T-helper 1 cell treated with Interleukin-12 subunit alpha and Interleukin-12 subunit beta and Interleukin-4 antibody, amounts not matched to agents 30 μg/mL and 1 μg/mL, for 36 hours (primary cell): ENCODE measurements around the gene PON1.
A peak's percentile ranks its signal among the peaks of the same experiment; 100 is the strongest.

ENCODE experiments used
- H3K27ac Mint-ChIP-seq: one replicate; pipeline ENCODE4 v1.8.0; 2021; ENCODE audit warnings: mild to moderate bottlenecking, mixed read lengths
- H3K27me3 Mint-ChIP-seq: one replicate; pipeline ENCODE4 v1.8.0; 2021; ENCODE audit warnings: low read depth, mixed read lengths
- H3K36me3 Mint-ChIP-seq: one replicate; pipeline ENCODE4 v1.8.0; 2021; ENCODE audit warnings: low read depth, mixed read lengths
- H3K4me1 Mint-ChIP-seq: one replicate; pipeline ENCODE4 v1.8.0; 2021; ENCODE audit warnings: low read depth, mixed read lengths
- H3K4me3 Mint-ChIP-seq: one replicate; pipeline ENCODE4 v1.8.0; 2021; ENCODE audit warnings: mild to moderate bottlenecking, moderate library complexity, mixed read lengths
- H3K9me3 Mint-ChIP-seq: one replicate; pipeline ENCODE4 v1.8.0; 2021; ENCODE audit warnings: mixed read lengths

Gene PON1

DNA sequence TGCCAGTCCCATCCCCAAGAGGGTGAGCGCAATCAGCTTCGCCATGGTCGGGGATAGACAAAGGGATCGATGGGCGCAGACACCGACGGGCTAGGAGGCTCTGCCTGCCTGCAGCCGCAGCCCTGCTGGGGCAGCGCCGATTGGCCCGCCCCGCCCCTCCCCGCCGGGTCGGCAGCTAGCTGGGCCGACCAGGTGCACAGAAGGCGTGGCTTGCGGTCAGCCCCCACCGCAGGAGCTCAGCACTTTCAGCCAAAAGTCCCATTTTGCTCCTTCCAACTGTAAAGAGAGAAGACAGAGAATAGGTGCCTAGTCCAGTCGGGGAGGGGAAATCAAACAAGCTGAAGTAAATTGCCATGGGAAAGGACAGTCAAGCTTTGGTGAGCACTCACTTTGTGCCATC lies at the start of gene PON1:
TSS of gene PON1 (minus strand) at position 102 of the 400 bp plus-strand sequence. CDS start at position 45, 57 bp downstream.
- Mint-ChIP-seq H3K27ac (no peak within 1 kb of the TSS), H3K27me3 (peaks cover 13% of the 10 kb centered on the region), H3K4me1 (peaks cover 2% of the 10 kb centered on the region), H3K9me3 (peaks cover 4% of the 10 kb centered on the region), H3K4me3 (peak within 1 kb of the TSS; percentile 19), H3K36me3 (peaks cover 2% of the 10 kb centered on the region)

DNA sequence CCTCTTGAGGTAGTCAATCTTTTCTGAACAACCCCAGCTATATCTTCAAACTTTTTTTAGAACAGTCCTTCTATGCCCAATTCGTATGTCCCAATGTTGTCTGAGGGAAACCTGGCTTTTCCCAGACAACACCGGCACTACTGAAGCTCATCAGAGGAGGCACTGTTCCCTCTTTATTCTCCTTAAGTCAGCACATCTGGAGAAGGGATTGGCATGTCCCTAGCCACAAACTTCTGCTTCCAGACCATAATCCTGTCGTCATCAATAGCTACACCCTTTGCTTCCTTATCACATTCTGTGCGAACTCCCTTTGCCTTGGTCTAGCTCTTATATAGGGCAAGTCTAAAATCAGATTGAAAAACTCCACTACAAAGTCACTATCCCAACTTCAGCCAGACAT lies 49.0 kb upstream of the PON1 start:
- Mint-ChIP-seq H3K27me3 (peaks cover 8% of the 10 kb centered on the region), H3K9me3 (no peaks in the 10 kb centered on the region), H3K36me3 (no peaks in the 10 kb centered on the region), H3K4me1 (no peaks in the 10 kb centered on the region), H3K4me3 (no peak overlapping the region), H3K27ac (no peak overlapping the region)

GRCh38 chr7:95368235-95368634 lies 43.9 kb upstream of the PON1 start:
- no peaks in the 10 kb centered on the region for H3K9me3 Mint-ChIP-seq
- H3K4me3 Mint-ChIP-seq: no peak overlapping the region
- H3K36me3 Mint-ChIP-seq: no peaks in the 10 kb centered on the region
- H3K27me3 Mint-ChIP-seq: peaks cover 11% of the 10 kb centered on the region
- no peak overlapping the region for H3K27ac Mint-ChIP-seq
- no peaks in the 10 kb centered on the region for H3K4me1 Mint-ChIP-seq

DNA sequence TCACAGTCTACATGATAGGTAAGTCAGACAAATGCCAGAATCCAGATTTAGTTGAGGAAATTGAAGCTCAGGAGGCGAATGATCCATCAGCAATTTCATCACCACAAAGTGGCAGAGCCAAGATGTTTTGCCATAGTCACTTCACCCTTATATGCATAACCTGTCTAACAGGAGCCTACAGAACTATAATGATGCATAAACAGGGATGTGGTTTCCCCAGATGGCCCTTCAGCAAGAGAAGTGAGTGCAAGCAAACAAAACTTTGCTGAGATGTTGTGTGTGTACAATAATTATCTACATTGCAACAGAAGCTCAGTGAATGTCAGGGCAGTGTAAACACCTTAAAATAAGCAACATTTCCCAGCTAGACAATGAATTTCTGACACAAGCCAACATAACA lies 43.3 kb upstream of the PON1 start:
- H3K4me1 Mint-ChIP-seq: no peaks in the 10 kb centered on the region
- H3K27ac Mint-ChIP-seq: no peak overlapping the region
- no peaks in the 10 kb centered on the region for H3K9me3 Mint-ChIP-seq
- no peaks in the 10 kb centered on the region for H3K36me3 Mint-ChIP-seq
- H3K4me3 Mint-ChIP-seq: no peak overlapping the region
- peaks cover 11% of the 10 kb centered on the region for H3K27me3 Mint-ChIP-seq

DNA sequence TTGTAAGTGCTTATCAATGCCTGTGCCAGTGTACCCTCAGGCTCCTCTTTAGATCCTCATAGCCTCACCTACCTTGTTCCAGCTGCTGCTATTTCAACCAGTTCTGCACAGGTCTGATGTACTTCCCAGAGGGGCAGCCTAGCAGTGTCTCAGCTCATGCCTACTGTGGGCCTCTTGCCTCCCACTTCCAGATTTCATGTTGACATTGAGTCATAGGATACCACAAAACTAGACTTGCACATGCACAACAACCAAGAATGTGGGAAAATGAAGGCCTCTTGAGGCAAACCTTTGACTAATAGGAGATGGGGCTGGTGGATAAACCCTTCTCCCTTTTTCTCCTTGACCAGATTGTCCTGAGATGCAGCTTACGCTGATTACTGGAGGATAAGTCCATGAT lies 40.8 kb upstream of the PON1 start:
- no peak overlapping the region for H3K27ac Mint-ChIP-seq
- H3K36me3 Mint-ChIP-seq: no peaks in the 10 kb centered on the region
- no peaks in the 10 kb centered on the region for H3K4me1 Mint-ChIP-seq
- H3K4me3 Mint-ChIP-seq: no peak overlapping the region
- H3K9me3 Mint-ChIP-seq: no peaks in the 10 kb centered on the region
- peaks cover 11% of the 10 kb centered on the region for H3K27me3 Mint-ChIP-seq

DNA sequence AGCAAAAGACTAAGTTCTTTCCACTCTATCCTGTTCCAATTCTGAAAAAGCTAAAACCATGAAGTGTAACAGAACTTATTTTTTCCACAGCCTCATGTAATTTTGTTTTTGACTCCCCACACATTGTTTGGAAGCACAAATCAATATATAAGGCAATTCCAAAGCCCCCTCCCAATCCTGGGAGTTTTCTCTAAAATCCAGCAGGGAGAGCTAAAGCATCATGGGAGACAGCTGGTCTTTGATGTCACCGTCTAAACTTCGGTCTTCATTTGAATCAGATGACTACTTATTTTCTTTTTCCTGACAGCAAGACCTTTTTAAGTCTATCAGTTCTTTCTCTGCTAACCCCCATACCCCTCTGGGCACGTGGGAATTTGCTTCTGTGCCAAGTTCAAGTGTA lies 33.3 kb upstream of the PON1 start:
- Mint-ChIP-seq H3K4me3 (no peak overlapping the region), H3K9me3 (no peaks in the 10 kb centered on the region), H3K27ac (no peak overlapping the region), H3K36me3 (no peaks in the 10 kb centered on the region), H3K4me1 (no peaks in the 10 kb centered on the region), H3K27me3 (peaks cover 6% of the 10 kb centered on the region)

DNA sequence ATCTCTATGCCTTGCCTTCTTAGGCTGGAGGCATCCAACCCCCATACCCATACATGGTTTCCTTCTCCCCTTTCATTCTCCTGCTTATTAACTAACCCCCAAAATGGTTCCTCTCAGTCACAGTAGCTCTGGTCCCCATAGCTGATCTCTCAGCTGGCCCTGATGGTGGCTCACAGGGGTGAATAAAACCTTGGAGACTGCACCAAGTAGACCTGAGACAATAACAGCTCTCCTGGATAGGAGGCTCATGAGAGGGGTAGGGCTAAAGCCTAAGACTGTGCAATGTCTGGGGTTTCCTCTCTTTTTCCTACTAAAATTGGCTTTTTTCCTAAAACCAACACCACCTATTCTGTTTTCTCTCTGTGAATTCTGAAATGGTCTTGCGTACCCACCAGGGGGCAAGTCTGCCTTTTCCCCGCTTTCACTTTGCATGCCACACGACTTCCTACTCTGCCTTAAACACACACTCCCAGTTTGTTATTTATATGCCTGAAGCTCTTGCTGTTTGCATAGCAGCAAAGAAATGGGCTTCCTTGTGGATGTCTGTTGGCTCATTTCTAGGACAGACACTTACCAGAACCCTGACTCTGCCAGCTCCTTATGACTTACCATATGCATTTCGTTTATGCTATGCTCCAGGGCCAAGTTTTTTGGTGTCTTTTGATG lies 18.4 kb upstream of the PON1 start:
- H3K27me3 Mint-ChIP-seq: peaks cover under 1% of the 10 kb centered on the region
- H3K4me3 Mint-ChIP-seq: no peak overlapping the region
- H3K36me3 Mint-ChIP-seq: no peaks in the 10 kb centered on the region
- no peak overlapping the region for H3K27ac Mint-ChIP-seq
- H3K4me1 Mint-ChIP-seq: no peaks in the 10 kb centered on the region
- H3K9me3 Mint-ChIP-seq: no peaks in the 10 kb centered on the region

- H3K27ac Mint-ChIP-seq: no peak overlapping the region
- H3K4me1 Mint-ChIP-seq: no peaks in the 10 kb centered on the region
- H3K36me3 Mint-ChIP-seq: no peaks in the 10 kb centered on the region
- H3K9me3 Mint-ChIP-seq: no peaks in the 10 kb centered on the region
- H3K27me3 Mint-ChIP-seq: peaks cover 5% of the 10 kb centered on the region
- no peak overlapping the region for H3K4me3 Mint-ChIP-seq
Observed at GRCh38 chr7:95342029-95342428, 17.7 kb upstream of the PON1 start.

DNA sequence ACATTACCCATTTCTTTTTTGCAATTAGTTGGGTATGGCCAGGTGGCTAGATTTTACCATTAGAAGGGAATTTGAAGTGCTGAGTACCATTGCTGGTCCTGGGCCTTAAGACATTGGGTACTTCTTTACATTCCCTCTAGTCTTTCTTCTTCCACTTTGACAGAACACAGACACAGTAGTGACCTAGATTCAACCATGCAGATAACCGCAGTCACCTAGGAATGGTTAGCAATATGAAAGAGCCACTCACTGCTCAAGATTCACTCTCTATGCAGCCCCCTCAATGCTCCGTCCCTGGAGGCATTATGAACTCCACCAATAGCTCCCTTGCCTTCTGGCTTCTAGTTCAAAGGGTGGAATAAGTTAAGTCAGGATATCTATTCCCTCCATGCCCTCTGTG lies 16.2 kb upstream of the PON1 start:
- Mint-ChIP-seq H3K9me3 (no peaks in the 10 kb centered on the region), H3K27me3 (peaks cover 5% of the 10 kb centered on the region), H3K4me3 (no peak overlapping the region), H3K4me1 (no peaks in the 10 kb centered on the region), H3K27ac (no peak overlapping the region), H3K36me3 (no peaks in the 10 kb centered on the region)

GRCh38 chr7:95338832-95339231 lies 14.5 kb upstream of the PON1 start:
- no peak overlapping the region for H3K27ac Mint-ChIP-seq
- H3K9me3 Mint-ChIP-seq: no peaks in the 10 kb centered on the region
- no peaks in the 10 kb centered on the region for H3K4me1 Mint-ChIP-seq
- H3K27me3 Mint-ChIP-seq: peaks cover 5% of the 10 kb centered on the region
- H3K4me3 Mint-ChIP-seq: no peak overlapping the region
- no peaks in the 10 kb centered on the region for H3K36me3 Mint-ChIP-seq

GRCh38 chr7:95335093-95335492 lies 10.8 kb upstream of the PON1 start:
- Mint-ChIP-seq H3K4me3 (no peak overlapping the region), H3K9me3 (no peaks in the 10 kb centered on the region), H3K27ac (no peak overlapping the region), H3K27me3 (peaks cover 5% of the 10 kb centered on the region), H3K4me1 (peaks cover 9% of the 10 kb centered on the region), H3K36me3 (no peaks in the 10 kb centered on the region)

DNA sequence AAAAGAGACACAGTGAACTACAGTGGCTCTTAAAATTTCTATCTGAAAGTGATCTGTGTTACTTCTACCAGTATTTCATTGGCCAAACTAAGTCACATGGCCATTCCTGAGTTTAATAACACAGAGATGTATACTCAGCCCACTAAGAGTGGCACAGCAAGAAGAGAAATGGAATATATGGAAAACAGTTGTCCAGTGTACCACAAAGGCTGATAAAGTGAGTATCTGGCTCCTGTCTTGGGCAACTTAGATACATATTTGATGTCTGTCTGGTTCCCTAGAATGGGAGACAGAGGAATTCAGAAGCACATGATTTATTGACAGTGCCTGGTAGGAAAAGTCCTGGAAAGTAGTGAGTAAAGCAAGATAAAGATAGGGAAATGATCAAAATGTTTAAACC lies 10.1 kb upstream of the PON1 start:
- H3K4me1 Mint-ChIP-seq: peaks cover 9% of the 10 kb centered on the region
- H3K27ac Mint-ChIP-seq: no peak overlapping the region
- H3K27me3 Mint-ChIP-seq: peaks cover 5% of the 10 kb centered on the region
- no peaks in the 10 kb centered on the region for H3K9me3 Mint-ChIP-seq
- no peaks in the 10 kb centered on the region for H3K36me3 Mint-ChIP-seq
- H3K4me3 Mint-ChIP-seq: no peak overlapping the region

DNA sequence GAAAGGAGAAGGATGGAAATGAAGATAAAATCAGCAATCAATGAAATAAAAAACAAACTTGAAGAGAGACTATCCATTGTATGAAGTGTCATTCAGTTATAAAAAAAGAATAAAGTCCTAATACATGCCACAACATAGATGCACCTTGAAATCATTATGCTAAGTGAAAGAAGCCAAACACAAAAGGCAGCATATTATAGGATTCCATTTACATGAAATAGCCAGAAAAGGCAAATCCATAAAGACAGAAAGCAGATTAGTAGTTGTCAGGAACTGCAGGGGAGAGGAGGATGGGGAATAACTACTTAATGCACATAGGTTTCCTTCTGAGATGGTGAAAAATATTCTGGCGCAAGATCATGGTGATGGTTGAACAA lies 6.6 kb upstream of the PON1 start:
- peak overlapping the region; percentile 65 for H3K4me3 Mint-ChIP-seq
- peak overlapping the region; percentile 70 for H3K27ac Mint-ChIP-seq
- H3K9me3 Mint-ChIP-seq: peaks cover 4% of the 10 kb centered on the region
- peaks cover 9% of the 10 kb centered on the region for H3K4me1 Mint-ChIP-seq
- H3K36me3 Mint-ChIP-seq: peaks cover 2% of the 10 kb centered on the region
- peaks cover under 1% of the 10 kb centered on the region for H3K27me3 Mint-ChIP-seq

DNA sequence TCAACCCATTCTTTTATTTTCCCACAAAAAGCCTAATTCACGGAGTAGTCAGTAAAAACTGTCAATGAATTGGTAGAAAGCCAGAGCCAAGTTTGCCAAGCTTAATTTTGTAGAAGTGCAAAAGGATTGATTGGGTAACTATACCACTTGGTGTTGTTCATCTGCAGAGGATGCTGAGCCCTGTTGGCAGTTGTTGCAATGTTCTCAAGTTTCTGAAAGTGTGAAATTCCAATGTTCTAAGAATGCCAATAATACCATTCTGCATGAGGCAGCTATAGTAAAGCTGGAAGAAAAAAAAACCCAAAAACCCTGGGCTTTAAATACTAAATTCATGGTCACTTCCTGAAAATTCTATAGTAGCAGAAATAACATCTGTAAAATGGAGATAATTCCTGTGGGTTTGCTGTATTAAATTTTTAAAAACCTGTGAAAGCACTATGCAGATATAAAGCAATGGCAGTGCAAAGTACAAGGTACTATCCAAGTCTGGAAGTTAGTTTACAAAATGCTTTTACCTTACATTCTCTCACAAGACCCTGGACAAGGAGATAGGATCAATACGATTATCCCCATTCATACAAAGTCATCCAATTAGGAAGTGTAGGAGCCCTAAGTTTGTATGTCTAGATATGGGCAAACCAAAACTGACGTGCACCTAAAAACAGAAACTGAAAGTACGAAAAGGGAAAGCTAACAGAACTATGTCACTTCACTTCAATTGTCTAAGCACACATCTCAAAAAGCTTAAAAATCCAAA lies 6.0 kb upstream of the PON1 start:
- Mint-ChIP-seq H3K4me3 (peak overlapping the region; percentile 65), H3K36me3 (peaks cover 2% of the 10 kb centered on the region), H3K27ac (peak overlapping the region; percentile 70), H3K4me1 (peaks cover 9% of the 10 kb centered on the region), H3K27me3 (peaks cover 4% of the 10 kb centered on the region), H3K9me3 (peaks cover 4% of the 10 kb centered on the region)

DNA sequence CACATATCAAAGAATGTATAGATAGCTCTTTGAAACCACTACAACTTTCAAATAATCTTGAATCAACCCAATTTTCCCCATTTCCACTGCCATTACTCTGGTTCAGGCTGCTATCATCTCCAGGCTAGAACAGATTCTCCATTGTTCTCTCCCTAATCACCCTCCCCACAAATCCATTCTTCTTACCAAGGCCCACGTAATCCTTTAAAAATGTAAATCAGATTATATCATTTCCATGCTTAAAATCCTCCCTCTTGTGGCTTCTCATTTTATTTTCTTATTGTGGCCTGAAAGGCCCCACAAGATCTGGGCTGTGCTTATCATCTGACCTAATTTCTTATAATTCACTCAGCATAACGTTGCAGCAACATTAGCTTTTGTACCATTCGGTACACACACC lies 3.0 kb upstream of the PON1 start:
- peaks cover 13% of the 10 kb centered on the region for H3K27me3 Mint-ChIP-seq
- peaks cover 4% of the 10 kb centered on the region for H3K9me3 Mint-ChIP-seq
- peaks cover 2% of the 10 kb centered on the region for H3K36me3 Mint-ChIP-seq
- H3K27ac Mint-ChIP-seq: no peak overlapping the region
- H3K4me1 Mint-ChIP-seq: peaks cover 11% of the 10 kb centered on the region
- H3K4me3 Mint-ChIP-seq: no peak overlapping the region
